Hematopoietic multipotent progenitor cell treated with erythropoietin and hydrocortisone succinate and interleukin-3 and kit ligand, for 15 days (in vitro differentiated cells): ENCODE results near the gene BDP1.
"Not testable (repeated sequence)": the region's sequence is repeated elsewhere in the genome, so short reads cannot be mapped to it uniquely, and the experiment has no call there.

Source experiments
- DNase-seq: peaks from one replicate; pipeline ENCODE4 v3.0.0-alpha.2; 2015; ENCODE audit warnings: low spot score

The BDP1 gene

DNA sequence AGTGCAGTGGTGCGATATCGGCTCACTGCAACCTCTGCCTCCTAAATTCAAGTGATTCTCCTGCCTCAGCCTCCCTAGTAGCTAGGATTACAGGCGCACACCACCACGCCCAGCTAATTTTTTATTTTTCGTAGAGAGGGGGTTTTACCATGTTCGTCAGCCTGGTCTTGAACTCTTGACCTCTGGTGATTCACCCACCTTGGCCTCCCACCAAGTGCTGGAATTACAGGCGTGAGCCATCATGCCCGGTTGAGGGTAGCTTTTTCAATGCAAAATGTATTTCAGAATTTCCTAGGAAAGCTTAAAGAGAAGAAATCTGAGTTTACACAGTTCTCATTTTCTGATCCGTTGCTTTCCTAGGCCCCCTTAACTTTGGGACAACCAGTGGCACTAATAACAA, 15.7 kb downstream of the BDP1 start:
- no peak for DNase-seq

DNA sequence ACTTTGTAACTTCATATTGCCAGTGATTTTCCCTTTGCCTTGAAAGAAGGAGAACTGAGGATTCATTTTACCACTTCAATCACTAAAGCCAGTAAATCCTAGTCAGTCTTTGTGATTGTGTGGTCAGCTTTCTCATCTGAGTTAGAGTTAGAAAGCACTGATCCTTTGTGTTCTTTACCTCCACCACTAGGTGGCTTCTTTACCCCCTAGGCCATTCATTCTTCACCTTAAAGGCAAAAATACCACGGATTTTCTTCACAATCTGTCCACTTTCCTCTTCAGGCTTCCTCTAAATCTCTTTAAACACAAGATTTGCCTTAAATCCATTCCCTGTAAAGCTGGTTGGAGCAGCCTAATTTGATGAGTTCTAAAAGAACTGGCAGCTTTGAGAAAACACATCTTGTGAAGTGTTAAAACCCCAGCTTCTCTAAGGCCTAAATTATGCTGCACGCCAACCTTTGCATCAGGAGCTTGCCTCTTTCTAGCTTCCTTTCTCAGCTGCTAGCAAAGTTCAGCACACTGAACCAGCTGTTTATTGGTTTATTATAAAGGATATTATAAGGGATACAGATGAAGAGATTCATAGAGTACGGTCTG, 20.4 kb downstream of the BDP1 start:
- DNase-seq, result peak; percentile 21

DNA sequence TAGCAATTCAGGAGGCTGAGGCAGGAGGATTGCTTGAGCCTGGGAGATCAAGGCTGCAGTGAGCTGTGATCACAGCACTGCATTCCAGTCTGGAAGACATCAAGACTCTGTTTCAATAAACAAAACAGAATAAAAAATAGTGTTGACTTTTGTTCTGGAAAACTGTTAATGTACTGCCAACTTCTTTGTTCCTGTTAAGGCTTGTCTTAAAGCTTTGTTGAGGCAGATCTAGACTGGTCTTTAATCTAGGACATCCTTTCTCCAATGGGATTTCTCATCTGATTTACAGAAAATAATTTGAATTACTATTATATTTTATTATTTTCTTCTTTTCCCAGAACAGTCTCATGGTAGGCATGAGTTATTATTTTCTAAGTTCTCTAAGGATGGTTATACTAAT, 26.0 kb downstream of the BDP1 start:
- no peak for DNase-seq

DNA sequence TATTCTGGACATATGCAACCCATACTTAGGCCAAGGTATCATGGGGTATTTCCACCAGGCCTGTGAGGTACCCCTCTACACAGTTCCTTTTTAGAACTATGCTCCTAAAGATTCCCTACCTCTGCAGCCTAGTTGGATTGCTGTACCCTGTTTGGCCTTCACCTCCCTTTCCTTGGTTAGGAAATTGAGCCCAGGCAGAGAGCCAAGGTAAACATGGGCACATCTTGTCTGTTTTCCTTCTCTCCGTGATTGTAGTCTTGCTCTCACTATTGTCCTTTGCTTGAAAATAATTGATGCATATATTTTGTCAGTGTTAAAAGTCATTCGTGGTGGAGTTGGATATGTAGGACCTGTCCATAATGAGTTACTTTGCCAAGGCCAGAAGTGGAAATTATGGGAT, 26.7 kb downstream of the BDP1 start:
- DNase-seq, result no peak

DNA sequence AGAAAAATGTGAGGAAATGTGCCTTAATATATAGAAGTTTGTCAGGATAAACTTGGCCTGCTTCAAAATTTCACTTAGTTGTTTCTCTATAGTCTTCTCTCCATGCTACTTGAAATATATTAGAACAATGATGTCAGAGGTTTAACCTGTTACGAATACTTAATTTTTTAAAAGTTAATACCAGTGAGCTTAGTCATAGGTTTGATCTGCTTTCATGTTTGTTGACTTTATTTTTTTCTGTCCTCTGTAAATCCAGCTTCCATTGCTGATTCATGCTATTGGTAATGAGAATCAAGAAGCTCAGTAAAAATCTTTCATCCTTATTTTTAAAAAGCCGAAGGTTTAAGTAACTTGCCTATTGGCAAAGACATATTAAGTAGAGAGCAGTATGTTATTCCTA, 27.9 kb downstream of the BDP1 start:
- no peak for DNase-seq

DNA sequence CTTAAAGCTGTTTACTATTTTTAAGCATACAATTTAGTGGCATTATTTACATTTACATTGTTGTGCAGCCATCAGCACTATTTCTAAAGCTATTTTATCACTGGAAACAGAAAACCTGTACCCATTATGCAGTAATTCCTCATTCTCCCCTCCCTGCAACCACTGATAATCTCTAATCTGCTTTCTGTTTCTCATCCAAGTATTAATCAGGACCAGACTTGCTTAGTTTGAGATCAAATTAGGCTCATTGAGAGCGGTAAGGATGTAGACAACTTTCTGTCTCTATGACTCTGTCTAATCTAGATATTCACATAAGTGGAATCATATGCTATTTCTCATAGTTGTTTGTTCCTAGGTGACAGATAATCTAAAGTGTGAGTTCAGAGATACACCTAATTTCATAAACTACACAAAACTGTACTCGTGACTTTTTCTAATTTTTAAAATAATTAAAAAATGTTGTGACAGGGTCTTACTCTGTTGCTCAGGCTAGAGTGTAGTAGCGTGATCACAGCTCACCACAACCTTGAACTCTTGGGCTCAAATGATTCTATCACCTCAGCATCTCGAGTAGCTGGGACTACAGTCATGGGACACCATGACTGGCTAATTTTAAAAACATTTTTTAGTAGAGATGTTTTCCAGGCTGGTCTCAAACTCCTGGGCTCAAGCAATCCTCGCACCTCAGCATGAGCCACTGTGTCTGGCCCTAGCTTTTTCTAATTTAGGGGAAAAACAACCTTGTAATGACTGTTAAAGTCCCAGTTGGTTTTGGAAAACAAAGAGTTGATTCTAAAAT, 37.6 kb downstream of the BDP1 start:
- DNase-seq, result no peak

DNA sequence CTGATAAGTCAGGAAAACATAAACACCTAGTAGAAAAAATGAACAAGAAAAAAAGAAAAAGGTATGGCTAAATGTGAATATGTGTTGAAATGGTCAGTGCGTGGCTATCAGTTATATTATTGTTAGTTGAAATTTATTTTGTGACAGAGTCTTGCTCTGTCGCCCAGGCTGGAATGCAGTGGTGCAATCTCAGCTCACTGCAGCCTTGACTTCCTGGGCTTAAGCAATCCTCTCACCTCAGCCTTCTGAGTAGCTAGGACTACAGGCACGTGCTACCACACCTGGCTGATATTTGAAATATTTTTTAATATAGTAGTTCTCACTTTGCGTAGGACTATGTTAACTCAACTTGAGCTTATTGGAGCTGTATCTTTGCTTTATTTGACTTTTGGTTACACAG, 38.8 kb downstream of the BDP1 start:
- DNase-seq, result not testable (repeated sequence)

DNA sequence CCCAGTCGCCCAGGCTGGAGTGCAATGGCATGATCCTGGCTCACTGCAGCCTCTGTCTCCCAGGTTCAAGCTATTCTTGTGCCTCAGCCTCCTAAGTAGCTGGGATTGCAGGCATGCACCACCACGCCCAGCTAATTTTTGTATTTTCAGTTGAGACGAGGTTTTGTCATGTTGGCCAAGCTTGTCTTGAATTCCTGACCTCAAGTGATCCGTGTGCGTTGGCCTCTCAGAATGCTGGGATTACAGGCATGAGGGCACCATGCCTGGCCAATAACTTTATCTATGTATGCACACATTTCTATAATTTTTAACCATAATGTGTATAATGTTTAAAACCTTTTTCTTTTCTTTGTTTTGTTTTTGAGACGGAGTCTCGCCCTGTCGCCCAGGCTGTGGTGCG, 43.3 kb downstream of the BDP1 start:
- DNase-seq, result not testable (repeated sequence)

DNA sequence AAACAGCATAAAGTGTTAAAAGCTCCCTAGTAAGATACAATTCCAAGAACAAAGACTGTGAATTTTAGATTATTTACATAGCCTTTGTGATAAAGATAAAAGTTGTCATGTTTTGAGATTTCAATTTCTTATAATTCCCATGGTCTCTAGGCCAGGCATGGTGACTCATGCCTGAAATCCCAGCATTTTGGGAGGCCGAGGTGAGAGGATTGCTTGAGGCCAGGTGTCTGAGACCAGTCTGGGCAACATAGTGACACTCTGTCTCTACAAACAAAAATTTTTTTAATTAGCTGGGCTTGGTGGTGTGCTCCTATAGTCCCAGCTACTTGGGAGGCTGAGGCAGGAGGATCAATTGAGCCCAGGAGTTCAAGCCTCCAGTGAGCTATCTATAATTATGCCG, 48.1 kb downstream of the BDP1 start:
- no peak for DNase-seq

DNA sequence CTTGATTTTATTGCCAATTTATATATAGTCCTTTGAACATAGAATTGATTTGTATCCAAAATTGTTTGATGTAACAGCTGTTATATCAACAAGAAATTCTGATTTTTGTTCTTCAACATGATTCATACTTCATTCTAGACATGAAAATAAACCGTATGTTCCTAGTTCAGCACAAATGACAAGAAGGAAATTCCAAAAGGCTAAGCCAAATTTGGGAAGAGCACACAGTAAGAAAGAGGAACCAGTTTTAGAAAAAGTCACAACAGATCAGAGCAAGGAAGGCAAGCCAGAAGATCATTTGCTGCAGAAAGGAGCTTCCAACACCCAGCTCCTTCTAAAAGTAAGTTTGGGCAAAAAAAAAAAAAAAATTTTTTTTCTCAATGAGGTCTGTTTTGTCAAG, 66.7 kb downstream of the BDP1 start:
- no peak for DNase-seq

DNA sequence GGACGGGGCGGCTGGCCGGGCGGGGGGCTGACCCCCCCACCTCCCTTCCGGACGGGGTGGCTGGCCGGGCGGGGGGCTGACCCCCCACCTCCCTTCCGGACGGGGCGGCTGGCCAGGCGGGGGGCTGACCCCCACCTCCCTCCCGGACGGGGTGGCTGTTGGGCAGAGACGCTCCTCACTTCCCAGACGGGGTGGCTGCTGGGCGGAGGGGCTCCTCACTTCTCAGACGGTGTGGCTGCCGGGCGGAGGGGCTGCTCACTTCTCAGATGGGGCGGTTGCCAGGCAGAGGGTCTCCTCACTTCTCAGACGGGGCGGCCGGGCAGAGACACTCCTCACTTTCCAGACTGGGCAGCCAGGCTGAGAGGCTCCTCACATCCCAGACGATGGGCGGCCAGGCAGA, 70.2 kb downstream of the BDP1 start:
- not testable (repeated sequence) for DNase-seq

DNA sequence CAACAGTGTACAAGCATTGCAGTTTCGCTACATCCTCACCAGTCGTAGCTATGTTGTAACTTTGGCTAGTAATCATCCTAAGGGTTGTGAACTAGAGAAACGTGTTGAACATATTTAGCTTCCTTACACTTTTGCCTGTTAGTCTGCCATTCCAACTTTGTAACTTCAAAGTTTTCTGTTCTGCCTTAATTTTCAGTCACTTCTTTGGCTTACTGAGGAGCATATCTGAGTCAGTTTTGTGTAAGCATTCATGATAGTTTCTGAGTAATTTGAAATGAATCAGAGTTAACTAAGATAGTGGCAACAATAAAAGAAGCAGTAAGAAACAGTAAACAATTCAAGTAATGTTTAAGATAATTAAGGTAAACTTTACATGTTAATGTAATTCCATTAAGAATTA, 72.8 kb downstream of the BDP1 start:
- DNase-seq, result no peak

DNA sequence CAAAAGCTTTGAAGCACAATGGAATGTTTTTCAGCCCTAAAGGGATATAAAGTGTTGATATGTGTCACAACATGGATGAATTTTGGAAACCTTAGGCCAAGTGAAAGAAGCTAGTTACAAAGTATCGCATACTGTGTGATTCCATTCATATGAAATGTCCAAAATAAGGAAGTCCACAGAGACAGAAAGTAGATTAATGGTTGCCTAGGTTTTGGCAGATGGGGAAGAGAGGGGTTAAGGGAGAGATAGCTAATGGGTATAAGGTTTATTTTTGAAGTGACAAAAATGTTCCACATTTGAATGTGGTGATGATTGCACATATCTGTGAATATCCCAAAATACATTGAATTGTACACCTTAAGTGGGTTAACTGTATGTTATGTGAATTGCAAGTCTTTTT, 74.2 kb downstream of the BDP1 start:
- DNase-seq, result no peak

DNA sequence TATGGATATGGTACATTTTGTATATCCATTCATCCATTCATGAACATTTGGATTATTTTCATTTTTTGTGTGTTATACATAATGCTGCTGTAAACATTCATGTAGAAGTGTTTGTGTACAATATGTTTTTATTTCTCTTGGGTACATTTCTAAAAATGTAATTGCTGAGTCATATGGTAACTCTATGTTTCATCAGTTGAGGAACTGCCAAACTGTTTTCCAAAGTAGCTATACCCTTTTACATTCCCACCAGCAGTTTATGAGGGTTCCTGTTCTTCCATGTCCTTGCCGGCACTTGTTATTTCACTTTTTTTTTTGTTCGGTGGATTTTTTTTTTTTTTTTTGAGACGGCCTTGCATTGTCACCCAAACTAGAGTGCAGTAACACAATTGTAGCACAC, 77.7 kb downstream of the BDP1 start:
- DNase-seq, result peak; percentile 14

DNA sequence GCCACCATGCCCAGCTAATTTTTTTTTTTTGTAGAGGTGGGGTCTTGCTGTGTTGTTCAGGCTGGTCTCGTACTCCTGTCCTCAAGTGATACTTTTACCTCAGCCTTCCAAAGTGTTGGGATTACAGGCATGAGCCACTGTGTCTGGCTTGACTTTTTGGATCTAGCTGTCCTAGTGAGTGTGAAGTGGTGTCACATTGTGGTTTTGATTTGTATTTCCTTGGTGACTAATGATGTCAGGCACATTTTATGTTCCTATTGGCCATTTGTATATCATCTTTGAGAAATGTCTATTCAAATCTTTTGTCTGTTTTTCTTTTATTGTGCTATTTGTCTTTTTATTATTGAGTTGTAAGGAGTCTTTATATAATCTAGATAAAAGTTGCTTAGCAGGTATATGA, 78.2 kb downstream of the BDP1 start:
- peak; percentile 10 for DNase-seq

DNA sequence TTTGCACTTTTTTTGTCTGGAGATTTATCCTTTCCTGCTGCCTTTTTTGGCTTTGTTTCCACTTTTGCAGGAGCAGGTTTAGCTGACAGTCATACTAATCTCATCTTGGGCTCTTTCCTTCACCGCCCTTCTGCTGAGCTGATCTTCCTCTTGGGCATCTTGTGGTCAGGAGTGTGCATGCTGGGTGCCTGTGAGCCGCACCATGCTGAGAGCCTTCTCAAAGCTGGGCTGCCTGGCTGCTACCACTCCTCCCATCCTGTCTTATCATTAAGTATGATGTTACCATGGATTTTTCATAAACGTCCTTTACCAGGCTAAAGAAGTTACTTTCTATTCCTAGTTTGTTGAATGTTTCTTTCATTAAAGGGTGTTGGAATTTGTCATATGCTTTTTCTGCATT, 82.2 kb downstream of the BDP1 start:
- DNase-seq, result no peak

DNA sequence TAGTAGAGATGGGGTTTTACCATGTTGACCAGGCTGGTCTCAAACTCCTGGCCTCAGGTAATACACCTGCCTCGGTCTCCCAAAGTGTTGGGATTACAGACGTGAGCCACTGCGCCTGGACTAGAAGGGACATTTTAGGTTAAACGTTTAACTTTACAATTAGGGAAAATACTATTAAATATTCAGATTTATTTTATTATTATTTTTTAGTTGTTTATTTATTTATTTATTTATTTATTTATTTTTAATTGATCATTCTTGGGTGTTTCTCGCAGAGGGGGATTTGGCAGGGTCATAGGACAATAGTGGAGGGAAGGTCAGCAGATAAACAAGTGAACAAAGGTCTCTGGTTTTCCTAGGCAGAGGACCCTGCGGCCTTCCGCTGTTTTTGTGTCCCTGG, 95.4 kb downstream of the BDP1 start:
- not testable (repeated sequence) for DNase-seq

DNA sequence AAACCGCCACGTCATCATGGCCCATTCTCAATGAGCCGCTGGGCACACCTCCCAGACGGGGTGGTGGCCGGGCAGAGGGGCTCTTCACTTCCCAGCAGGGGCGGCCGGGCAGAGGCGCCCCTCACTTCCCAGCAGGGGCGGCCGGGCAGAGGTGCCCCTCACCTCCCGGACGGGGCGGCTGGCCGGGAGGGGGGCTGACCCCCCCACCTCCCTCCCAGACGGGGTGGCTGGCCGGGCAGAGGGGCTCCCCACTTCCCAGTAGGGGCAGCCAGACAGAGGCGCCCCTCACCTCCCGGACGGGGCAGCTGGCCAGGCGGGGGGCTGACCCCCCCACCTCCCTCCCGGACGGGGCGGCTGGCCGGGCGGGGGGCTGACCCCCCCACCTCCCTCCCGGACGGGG, 96.1 kb downstream of the BDP1 start:
- not testable (repeated sequence) for DNase-seq

DNA sequence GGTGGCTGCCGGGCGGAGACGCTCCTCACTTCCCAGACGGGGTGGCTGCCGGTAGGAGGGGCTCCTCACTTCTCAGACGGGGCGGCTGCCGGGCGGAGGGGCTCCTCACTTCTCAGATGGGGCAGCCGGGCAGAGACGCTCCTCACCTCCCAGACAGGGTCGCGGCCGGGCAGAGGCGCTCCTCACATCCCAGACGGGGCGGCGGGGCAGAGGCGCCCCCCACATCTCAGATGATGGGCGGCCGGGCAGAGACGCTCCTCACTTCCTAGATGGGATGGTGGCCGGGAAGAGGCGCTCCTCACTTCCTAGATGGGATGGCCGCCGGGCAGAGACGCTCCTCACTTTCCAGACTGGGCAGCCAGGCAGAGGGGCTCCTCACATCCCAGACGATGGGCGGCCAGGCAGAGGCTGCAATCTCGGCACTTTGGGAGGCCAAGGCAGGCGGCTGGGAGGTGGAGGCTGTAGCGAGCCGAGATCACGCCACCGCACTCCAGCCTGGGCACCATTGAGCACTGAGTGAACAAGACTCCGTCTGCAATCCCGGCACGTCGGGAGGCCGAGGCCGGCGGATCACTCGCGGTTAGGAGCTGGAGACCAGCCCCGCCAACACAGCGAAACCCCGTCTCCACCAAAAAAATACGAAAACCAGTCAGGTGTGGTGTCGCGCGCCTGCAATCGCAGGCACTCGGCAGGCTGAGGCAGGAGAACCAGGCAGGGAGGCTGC, 96.7 kb downstream of the BDP1 start:
- DNase-seq, result not testable (repeated sequence)

DNA sequence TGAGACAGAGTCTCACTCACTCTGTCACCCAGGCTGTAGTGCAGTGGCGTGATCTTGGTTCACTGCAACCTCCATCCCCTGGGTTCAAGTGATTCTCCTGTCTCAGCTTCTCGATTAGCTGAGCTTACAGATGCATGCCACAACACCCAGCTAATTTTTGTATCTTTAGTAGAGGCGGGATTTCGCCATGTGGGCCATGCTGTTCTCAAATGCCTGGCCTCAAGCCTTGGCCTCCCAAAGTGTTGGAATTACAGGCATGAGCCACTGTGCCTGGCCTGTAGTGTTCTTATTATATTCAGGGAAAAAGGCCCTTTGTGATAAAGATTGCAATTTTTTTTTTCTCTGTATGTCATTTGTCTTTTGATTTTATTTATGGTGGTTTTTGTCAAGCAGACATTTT, 107.7 kb downstream of the BDP1 start:
- no peak for DNase-seq

DNA sequence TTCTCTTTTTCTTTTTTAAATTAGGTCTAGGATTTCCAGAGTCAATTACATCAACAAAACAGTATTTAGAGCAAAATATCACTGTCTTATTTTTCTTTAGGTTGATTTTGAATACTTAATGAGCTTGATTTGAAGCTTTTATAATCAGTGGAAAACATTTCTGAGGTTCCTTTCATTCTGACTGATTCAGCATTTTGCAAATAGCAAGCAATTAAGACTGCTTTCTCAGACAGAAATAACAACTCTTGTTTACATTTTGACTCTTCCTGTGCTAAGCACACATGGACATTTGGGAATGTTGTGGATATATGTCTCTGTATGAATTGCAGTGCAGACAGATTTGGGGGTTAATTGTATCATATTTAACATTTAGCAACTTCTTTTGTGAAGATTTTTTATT, 109.4 kb downstream of the BDP1 start:
- no peak for DNase-seq

DNA sequence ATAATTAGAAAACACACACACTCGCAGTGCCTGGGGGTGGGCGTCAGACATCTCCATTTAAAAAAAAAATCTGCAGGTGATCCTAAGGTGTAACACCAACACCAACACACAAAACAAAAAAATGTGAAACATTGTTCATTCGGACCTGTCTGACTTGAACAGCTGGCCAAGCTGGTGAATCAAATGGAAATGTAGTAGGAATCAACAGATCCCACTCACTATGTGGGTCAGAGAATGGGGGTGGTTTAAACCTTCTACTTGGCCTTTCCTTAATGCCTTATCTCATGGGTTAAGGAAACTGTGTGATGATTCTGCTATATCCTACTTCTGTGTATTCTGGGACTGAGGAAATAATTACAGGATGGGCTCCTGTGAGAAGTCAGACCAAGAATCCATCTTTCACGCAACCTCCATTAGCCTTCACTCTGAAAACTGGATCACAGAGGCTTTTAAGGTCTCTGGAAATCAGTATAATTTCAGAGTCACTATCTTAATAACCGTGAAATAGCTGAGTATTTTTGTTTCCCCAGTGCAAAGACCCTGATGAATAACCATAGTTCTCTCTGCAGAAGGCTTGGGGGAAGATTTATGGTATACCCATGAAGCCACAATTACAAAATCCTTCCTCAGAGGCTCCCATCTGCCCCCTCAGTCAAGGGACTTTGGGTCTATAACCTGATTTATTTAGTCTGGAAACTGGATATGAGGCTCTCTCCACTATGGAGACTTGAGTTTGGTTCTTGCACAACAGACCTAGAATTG, 114.5 kb downstream of the BDP1 start:
- DNase-seq, result no peak

DNA sequence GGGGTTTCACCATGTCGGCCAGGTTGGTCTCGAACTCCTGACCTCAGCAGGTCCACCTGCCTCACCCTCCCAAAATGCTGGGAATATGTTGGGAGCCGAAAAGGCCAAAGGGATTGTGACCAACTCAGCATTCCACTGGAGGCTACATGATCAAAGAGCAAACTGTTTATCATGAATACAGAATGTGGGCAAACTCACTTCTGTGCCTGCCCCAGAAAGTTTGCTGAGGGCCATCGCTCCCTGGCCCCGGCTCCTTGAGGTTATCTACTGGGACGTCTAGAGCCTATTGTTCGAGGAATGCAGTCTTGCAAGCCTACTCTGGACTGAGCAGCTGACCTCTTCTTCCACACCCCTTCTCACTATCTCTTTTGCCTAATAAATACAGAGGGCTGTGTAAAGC, 116.4 kb downstream of the BDP1 start:
- DNase-seq, result not testable (repeated sequence)
